NT2/D1 (cell line): ENCODE results near the gene CAPN9.

Experiments used
- SUZ12 ChIP-seq: IDR thresholded peaks from 2 replicates; pipeline ENCODE4 v1.6.1; 2011; ENCODE audit not compliant: insufficient read length, insufficient read depth; ENCODE audit errors: extremely low read depth
- ZNF274 ChIP-seq: IDR thresholded peaks from 2 replicates; pipeline ENCODE4 v1.6.1; 2011; ENCODE audit warnings: mild to moderate bottlenecking, low read depth, low read length

- TF ChIP-seq ZNF274: no peak
- TF ChIP-seq SUZ12: no peak
These were observed 13.2 kb downstream of the CAPN9 start for GRCh38 chr1:230760360-230760827.
